Measurements from ENCODE around the gene TWIST1.

- TF ChIP-seq CTCF (conservative IDR thresholded peaks at IDR 0.05; ENCODE audit: low read length), result no peak
- TF ChIP-seq EZH2phosphoT487 (IDR thresholded peaks at IDR 0.05; ENCODE audit: borderline replicate concordance), result no peak
Measured at GRCh38 chr7:19117091-19117869, at the start of gene TWIST1.
